SJCRH30 (cell line): ENCODE data around the gene DBNL. TPM values are rescaled to one million over a fixed set of nuclear protein-coding genes. Genes with fewer than 3 reads are reported as not detected.

Source experiments
- DNase-seq, 2 experiments: peaks; one replicate each; pipeline ENCODE4 v3.0.0-alpha.2; 2015 to 2020
- H3K27ac ChIP-seq: fragments of 250-450 bp; sonication (Bioruptor Pico); 2 replicates; pipeline ENCODE4 v1.5.1; 2020; ENCODE audit warnings: mild to moderate bottlenecking, moderate library complexity
- H3K27me3 ChIP-seq: fragments of 250-450 bp; sonication (Bioruptor Pico); 2 replicates; pipeline ENCODE4 v1.5.1; 2020; ENCODE audit warnings: mild to moderate bottlenecking, moderate library complexity
- H3K36me3 ChIP-seq: fragments of 250-450 bp; sonication (Bioruptor Pico); 2 replicates; pipeline ENCODE4 v1.5.1; 2020; ENCODE audit warnings: mild to moderate bottlenecking, moderate library complexity
- H3K4me1 ChIP-seq: fragments of 250-450 bp; sonication (Bioruptor Pico); 2 replicates; pipeline ENCODE4 v1.5.1; 2020; ENCODE audit warnings: mild to moderate bottlenecking, moderate library complexity
- H3K4me3 ChIP-seq: fragments of 250-450 bp; sonication (Bioruptor Pico); 2 replicates; pipeline ENCODE4 v1.5.1; 2020; ENCODE audit warnings: mild to moderate bottlenecking, moderate library complexity
- H3K9me3 ChIP-seq: fragments of 250-450 bp; sonication (Bioruptor Pico); replicated peaks from 2 replicates; pipeline ENCODE4 v1.5.1; 2020; ENCODE audit warnings: mild to moderate bottlenecking, moderate library complexity
- total RNA-seq: library from RNA; depleted of rRNA; stranded (reverse); fragments of >200 nt; shearing (Covaris generic); gene quantifications from 2 replicates; pipeline ENCODE4 v1.2.3, GENCODE V29; 2014

Gene DBNL
- total RNA-seq, 1 experiment from 2014 or later: 54.4 TPM

DNA sequence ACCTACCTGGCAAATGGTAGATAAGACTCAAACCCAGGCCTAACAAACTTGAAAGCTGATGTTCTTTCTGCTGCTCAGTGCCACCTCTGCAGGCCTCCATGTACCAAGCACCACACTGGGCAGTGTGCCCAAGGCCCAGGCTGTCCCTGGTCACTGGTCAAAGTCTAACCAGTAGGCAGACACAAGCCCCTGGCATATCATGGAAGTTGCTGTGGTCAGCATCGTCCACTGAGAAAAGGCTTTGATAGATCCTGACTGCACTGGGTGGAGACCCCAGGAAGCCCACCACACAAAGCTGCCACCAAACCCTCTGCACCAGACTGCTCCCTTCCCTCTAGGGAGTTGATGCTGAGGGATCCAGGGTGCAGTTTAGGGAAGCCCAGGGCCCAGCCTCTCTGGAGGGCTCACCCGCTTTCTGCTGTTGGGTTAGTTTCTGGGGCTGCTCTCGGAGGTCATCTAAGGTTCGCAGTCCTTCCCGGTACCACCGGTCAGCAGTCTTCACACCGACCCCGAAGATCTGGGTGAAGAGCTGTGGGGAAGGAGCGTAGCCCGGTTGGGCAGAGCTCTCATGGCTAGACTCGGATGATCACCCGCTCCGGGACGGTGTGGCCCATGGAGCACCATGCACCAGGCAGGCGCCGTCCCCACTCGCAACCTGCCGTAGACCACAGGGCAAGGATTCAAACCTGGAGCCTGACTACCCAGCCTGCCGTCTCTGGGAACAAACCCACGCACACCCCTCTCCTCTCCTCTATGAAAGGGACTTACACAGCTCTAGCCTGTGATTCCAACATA lies 31.8 kb downstream of the DBNL start:
- H3K27ac ChIP-seq: no peak overlapping the region
- no peak for DNase-seq
- H3K36me3 ChIP-seq: no peaks in the 10 kb centered on the region
- H3K27me3 ChIP-seq: no peaks in the 10 kb centered on the region
- no peaks in the 10 kb centered on the region for H3K9me3 ChIP-seq
- peaks cover 9% of the 10 kb centered on the region for H3K4me1 ChIP-seq
- H3K4me3 ChIP-seq: no peak overlapping the region

DNA sequence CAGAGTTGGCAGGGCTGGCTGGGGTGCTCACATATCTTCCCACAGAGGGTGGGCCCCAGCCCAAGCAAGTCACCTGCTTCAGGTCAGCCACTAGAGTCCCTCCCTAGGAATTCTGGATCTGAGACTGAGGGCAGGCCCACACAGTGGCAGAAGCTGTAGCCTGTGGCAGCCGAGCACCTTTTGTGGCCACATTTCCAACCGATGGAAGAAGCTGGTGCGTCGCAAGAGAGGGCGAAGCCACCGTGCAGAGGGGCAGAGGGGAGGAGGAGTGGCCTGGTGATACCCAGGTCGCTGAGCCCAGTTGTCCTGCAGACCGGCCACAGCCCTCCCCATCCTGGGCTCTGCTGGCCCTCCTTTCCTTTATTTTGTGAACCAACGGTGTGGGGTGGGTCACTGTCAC lies 32.6 kb downstream of the DBNL start:
- H3K4me1 ChIP-seq: peaks cover 8% of the 10 kb centered on the region
- DNase-seq: no peak
- H3K9me3 ChIP-seq: no peaks in the 10 kb centered on the region
- no peaks in the 10 kb centered on the region for H3K36me3 ChIP-seq
- H3K4me3 ChIP-seq: no peak overlapping the region
- no peak overlapping the region for H3K27ac ChIP-seq
- no peaks in the 10 kb centered on the region for H3K27me3 ChIP-seq

DNA sequence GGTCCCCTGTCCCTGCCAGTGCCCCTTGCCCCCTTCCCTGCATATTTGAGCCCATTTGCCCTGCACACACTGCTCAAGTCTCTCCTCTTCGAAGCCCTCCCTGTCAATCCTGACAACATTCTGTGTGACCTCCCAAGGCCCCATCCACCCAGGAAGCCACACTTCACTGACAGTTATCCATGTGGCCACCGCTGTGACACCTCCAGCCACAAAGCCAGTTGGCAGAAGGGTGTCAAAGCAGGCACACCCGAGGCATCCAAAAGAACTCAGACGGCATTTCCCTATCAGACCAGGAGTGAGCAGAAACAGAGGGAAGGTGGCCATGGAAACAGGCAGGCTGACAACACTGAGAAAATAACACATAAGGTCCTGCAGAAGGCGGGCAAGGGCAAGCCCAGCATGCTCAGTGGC lies 33.2 kb downstream of the DBNL start:
- peaks cover 2% of the 10 kb centered on the region; the same call in 1 of the 2 replicates for H3K4me1 ChIP-seq
- H3K9me3 ChIP-seq: no peaks in the 10 kb centered on the region
- H3K4me3 ChIP-seq: no peak overlapping the region
- no peak overlapping the region for H3K27ac ChIP-seq
- no peaks in the 10 kb centered on the region for H3K36me3 ChIP-seq
- DNase-seq: no peak
- no peaks in the 10 kb centered on the region for H3K27me3 ChIP-seq

DNA sequence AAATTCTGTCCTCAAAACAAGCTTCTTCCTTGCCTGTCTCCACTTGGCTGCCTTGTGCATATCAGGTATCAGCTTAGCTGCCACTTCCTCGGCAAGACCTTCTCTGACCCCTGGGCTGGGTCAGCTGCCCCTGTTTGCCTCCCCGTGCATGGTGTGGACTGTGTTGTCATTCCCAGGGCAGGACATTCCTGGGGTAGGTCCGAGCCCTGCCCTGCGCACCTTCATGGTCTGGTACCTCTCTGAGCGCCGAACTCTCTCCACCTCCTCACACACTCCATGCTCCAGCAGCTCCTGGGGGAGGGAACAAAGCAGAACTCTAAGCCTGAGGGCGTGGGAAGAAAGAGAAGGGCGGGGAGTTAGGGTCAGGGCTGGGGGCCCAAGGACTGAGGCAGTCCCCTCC lies 34.0 kb downstream of the DBNL start:
- Histone ChIP-seq H3K4me1 (no peaks in the 10 kb centered on the region), H3K4me3 (no peak overlapping the region), H3K9me3 (no peaks in the 10 kb centered on the region), H3K27me3 (no peaks in the 10 kb centered on the region), H3K27ac (no peak overlapping the region), H3K36me3 (no peaks in the 10 kb centered on the region)
- no peak for DNase-seq

DNA sequence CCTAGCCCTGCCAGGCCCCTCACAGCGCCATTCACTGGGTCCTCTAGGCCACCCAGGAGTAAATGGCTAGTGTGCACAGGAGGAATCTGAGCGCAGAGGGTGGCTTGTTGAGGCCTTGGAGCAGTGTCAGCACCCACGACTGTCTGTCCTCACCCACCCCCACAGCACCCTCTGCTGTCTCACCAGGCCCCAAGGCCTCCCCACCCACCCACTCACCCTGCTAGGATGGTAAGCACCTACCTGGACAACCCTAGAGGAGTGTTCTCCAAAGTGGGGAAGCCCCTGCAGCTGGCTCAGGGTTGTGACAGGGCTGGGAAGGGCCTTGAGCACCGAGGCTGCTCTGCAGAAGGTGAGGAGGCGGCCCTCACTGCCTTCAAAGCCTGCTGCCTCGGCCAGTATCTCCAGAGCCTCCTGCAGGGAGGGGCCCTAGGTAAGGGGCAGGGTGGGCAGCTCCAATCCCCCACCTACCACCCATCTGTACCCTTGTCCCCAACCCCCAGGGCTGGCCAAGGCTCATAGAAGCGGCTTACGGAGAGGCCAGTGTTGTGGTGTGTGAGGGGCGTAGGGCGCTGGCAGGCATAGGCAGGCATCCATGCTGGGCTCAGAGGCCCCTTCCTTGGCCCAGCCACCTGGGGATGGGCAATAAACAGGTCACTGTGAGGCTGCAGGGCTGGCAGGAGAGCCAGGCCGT lies 35.0 kb downstream of the DBNL start:
- Histone ChIP-seq H3K36me3 (no peaks in the 10 kb centered on the region), H3K4me1 (no peaks in the 10 kb centered on the region), H3K27ac (no peak overlapping the region), H3K9me3 (no peaks in the 10 kb centered on the region), H3K4me3 (no peak overlapping the region), H3K27me3 (no peaks in the 10 kb centered on the region)
- DNase-seq: no peak

DNA sequence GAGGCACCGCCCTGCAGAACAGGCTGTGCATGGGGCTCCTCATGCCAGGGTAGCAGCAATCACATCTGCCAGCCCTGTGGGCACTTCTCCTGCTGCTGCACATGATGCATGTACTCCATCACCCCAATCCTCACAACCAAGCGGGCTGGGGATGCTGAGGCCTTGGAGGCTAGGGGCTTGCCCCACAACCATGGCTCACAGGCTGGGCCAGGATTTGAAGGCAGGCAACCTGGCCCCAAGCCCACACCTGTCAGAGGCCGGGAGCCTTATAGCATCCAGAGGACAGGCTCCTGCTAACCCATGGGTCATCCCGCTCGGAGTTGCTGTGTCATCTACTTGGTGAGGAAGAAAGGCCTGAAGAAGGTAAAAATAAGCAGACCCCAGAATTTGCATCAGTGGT lies 35.6 kb downstream of the DBNL start:
- no peaks in the 10 kb centered on the region for H3K4me1 ChIP-seq
- H3K9me3 ChIP-seq: no peaks in the 10 kb centered on the region
- H3K4me3 ChIP-seq: no peak overlapping the region
- no peak for DNase-seq
- no peaks in the 10 kb centered on the region for H3K27me3 ChIP-seq
- no peaks in the 10 kb centered on the region for H3K36me3 ChIP-seq
- no peak overlapping the region for H3K27ac ChIP-seq

DNA sequence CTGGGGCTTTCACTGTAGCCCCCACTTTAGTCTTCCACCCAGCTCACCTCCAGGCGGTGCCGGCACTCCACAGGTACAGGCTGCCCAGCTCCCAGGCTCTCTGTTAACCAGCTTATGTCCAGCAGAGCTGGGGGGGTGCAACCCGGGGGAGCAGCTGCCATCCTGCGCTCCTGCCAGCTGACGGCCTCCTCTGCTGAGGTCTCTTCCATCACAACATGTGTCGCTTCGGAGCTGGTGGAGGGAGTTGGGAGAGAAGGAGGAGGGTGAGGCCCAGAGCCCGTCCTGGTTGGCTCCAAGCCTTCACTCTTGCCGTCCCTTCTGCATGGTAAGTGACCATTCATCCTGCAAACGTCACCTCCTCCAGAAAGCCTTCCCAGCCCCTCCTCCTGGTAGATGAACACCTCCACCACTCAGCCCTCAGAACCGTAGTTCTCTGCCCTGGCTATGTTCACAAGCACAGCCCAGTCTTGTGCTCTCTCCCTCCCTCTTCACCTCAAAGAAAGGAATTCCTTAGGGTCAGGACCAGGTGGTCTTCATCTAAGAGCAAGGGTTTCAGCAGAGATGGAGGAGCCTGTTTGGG lies 36.3 kb downstream of the DBNL start:
- Histone ChIP-seq H3K27me3 (no peaks in the 10 kb centered on the region), H3K36me3 (no peaks in the 10 kb centered on the region), H3K27ac (no peak overlapping the region), H3K4me3 (no peak overlapping the region), H3K9me3 (no peaks in the 10 kb centered on the region), H3K4me1 (no peaks in the 10 kb centered on the region)
- no peak for DNase-seq

DNA sequence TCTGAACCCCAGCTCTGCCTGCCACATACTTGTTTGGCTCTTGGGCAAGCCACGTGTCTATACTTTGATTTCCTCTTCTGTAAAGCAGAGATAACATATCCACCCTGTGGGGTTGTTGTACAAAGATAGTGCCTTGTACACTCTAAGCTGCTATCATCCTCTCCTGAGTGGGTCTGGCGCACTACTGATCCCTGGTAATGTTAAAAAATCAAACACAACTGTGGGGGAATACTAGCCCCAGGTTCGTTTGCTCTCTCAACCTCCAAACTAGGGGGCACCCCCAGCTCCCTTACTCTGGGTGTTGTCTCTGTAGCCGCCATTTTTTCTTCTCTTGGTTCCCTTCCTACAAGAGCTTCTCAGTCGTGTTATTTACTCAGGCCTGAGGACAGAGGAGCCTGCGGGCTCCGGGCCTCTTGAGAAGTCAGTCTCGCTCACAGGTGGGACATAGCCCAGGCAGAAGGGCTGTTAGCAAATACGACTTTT lies 36.8 kb downstream of the DBNL start:
- Histone ChIP-seq H3K4me1 (no peaks in the 10 kb centered on the region), H3K9me3 (no peaks in the 10 kb centered on the region), H3K27ac (no peak overlapping the region), H3K27me3 (no peaks in the 10 kb centered on the region), H3K4me3 (no peak overlapping the region), H3K36me3 (no peaks in the 10 kb centered on the region)
- DNase-seq: no peak

DNA sequence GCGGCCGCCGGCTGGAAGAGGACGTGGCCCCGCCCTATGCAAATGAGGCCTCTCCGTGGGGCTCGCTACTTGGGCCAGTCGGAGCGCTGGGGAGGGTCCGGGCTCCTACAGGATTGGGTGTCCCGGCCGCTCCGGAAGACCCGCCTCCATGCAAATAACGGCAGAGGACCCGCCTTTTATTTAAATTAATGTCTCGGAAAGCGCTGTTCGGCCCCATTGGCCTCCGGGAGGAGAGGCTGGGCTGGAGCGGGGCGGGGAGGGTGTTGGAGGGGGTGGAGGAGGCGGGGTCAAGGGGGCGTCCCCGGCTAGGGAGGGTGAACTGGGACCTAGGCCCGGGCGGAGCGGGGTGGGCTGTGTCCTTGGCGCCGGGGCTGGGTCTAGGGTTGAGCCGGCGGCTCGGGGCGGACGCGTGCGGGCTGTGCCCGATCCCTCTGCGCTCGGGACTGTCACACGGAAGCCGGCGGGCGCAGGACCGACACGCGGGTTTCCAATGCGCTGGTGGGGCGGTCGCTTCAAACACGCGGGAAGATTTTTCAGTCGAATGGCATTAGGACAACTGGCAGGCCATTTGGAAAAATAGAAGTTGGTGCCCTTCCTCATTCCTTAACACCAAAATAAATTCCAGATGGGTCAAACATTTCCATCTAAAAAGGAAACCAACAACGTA lies 38.2 kb downstream of the DBNL start:
- Histone ChIP-seq H3K27ac (peak overlapping the region; percentile 32), H3K4me3 (peak overlapping the region; percentile 60), H3K4me1 (peaks cover 5% of the 10 kb centered on the region), H3K36me3 (no peaks in the 10 kb centered on the region), H3K27me3 (no peaks in the 10 kb centered on the region), H3K9me3 (no peaks in the 10 kb centered on the region)
- DNase-seq: peak; percentile 99

DNA sequence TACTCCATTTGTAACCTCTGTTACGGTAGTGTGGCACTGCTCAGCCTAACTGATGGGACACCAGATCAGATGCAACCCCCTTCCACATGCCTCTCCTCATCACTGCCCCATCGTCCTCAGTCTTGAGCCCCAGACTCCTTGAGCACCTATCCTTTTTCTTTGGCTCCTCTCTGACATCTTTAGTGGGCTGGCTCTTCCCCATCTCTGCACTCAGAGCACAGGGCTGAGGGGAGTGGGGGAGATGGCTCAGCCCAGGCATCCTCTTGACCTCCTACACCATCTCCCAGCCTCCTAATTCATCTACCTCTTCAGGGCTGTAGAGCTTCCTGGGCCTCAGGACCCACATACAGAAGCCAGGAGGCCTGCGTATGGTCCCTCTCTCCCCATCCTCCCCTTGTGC lies 39.3 kb downstream of the DBNL start:
- H3K9me3 ChIP-seq: no peaks in the 10 kb centered on the region
- H3K36me3 ChIP-seq: no peaks in the 10 kb centered on the region
- no peaks in the 10 kb centered on the region for H3K27me3 ChIP-seq
- peaks cover 15% of the 10 kb centered on the region for H3K4me1 ChIP-seq
- H3K4me3 ChIP-seq: no peak overlapping the region
- DNase-seq: no peak
- no peak overlapping the region for H3K27ac ChIP-seq

DNA sequence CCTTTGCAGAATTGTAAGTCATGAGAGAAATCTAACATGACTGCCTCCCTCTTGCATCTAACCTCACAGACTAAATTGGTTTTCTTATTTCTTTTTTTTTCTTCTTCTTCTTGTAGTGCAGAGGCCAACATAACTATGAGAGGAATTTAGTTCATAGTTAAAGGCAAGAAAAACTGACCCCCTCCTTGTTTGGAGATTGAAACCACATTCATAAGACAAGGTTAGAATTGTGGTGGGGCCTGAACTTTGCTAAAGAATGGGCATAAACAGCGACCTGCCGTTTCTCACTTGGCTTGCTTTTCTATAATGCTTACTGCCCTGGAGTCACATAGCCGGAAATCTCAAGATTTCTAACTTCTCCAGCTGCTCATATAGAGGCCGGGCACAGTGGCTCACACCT lies 40.2 kb downstream of the DBNL start:
- no peak for DNase-seq

DNA sequence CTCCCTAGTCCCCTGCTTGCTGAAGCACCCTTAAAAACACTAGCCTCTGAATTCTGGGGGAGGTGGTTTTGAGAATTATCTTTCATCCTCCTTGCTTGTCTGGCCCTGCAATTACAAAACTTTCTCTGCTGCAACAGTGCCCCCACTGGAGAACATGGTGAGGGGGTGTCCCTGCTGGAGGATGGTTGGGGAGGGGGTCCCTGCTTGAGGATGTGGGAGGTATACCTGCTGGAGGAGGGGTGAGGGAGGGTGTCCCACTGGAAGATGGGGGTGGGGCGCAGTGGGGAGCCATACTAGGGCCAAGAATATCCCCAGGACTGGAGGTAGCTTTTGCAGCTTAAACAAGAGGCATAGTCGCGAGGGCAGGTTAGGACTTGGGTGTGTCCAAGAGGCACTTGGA lies 41.0 kb downstream of the DBNL start:
- Histone ChIP-seq H3K4me3 (no peak overlapping the region), H3K4me1 (peaks cover 15% of the 10 kb centered on the region), H3K27me3 (no peaks in the 10 kb centered on the region), H3K9me3 (no peaks in the 10 kb centered on the region), H3K36me3 (no peaks in the 10 kb centered on the region), H3K27ac (no peak overlapping the region)
- DNase-seq: no peak

More for the DNA sequence above, 40.2 kb downstream of the DBNL start:
- H3K27me3 ChIP-seq: no peaks in the 10 kb centered on the region
- H3K27ac ChIP-seq: no peak overlapping the region
- no peaks in the 10 kb centered on the region for H3K36me3 ChIP-seq
- H3K9me3 ChIP-seq: no peaks in the 10 kb centered on the region
- peaks cover 15% of the 10 kb centered on the region for H3K4me1 ChIP-seq
- no peak overlapping the region for H3K4me3 ChIP-seq

DNA sequence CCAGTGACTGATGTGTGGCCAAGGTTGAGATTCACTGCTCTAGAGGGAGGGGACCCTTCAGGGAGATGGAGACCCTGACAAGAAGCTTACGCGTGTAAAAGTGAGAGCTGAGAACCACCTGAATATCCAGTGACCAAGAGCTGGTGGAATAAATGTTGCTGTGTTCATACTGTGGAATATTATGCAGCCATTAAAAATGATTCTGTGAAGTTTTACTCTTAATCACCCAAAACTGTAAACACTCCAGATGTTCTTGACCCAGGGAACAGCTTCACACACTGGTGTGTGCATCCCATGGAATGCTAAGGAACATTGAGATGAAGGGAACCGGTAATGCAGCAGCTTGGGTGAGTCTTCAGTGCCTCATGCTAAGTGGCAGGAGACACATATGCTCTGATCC lies 42.1 kb downstream of the DBNL start:
- Histone ChIP-seq H3K4me1 (peaks cover 25% of the 10 kb centered on the region), H3K9me3 (no peaks in the 10 kb centered on the region), H3K27me3 (no peaks in the 10 kb centered on the region), H3K27ac (no peak overlapping the region), H3K36me3 (no peaks in the 10 kb centered on the region), H3K4me3 (no peak overlapping the region)
- DNase-seq: no peak

DNA sequence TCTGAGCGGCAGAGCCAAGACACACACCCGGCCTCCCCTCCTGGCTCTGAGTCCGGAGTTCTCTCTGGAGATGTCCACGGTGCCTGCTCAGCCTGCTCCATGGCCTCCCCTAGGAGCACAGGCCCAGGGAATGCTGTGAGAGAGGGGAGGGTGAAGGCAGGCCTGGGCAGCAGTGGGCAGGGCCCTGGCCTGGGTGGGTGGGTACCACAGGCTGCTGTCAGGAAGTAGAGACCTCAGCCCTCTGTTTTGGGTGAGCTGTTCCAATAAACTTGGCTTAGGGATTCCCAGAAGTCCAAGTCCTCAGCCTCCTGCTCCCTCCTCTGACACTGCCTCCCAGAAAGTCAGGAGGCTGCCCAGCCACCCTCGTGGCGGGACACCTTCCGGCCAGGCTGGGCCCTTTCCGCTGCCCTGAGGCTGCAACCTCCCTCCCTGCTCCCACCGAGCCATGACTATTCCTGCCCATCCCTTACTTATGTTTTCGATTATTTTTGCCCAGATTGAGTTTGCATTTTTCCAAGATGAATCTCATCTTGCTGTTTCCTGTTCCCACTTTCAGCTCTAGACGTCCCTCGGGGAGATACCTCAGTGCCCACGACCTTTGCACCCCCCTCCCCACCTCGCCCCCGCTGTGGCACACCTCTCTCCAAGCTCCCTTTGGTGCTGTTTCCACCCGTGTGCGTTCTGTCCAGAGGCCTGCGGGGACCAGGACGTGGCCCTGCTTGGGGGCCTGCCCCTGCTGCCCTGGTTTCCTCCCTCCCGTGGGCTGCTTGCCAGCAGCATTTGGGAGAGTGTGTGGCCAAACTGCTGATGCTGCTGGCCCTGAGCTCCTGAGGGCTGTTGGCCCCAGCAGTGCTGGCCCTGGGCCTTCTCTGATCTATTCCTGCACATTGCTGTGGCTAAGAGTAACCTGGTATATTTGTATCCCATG lies 43.7 kb downstream of the DBNL start:
- DNase-seq: peak; percentile 47 to 60
- Histone ChIP-seq H3K27me3 (no peaks in the 10 kb centered on the region), H3K27ac (peak overlapping the region; percentile 46), H3K4me1 (peaks cover 26% of the 10 kb centered on the region), H3K36me3 (no peaks in the 10 kb centered on the region), H3K4me3 (no peak overlapping the region), H3K9me3 (no peaks in the 10 kb centered on the region)
